Heart right ventricle (tissue), 16 donors: ENCODE results near the gene C5. TPM values are rescaled to one million over a fixed set of nuclear protein-coding genes. Genes with fewer than 3 reads are reported as not detected.

ENCODE experiments used
- ATAC-seq, 8 donors: fragments of 200-7000 bp; cut with Tn5 transposase; one replicate each; pipeline ENCODE4 v1.9.1; 2020; ENCODE audit warnings: mild to moderate bottlenecking in 8 of 8, moderate library complexity in 8 of 8, moderate number of reproducible peaks in 1 of 8
- DNase-seq, 2 donors: peaks; one replicate each; pipeline ENCODE4 v3.0.0-alpha.2; 2020
- H3K27ac ChIP-seq, 10 donors: fragments of 200-600 bp; sonication (generic) in 2 of 10; one replicate each; pipeline versions ENCODE4 v1.5.0 to v1.8.0; 2020 to 2022; ENCODE audit warnings: mild to moderate bottlenecking in 3 of 10
- H3K27me3 ChIP-seq, 7 donors: fragments of 200-600 bp; one replicate each; pipeline ENCODE4 v1.8.0; 2021 to 2022; ENCODE audit warnings: mild to moderate bottlenecking in 2 of 7
- H3K36me3 ChIP-seq, 9 donors: fragments of 200-600 bp; sonication (generic) in 1 of 9; one replicate each; pipeline versions ENCODE4 v1.5.0 to v1.8.0; 2020 to 2022; ENCODE audit warnings: mild to moderate bottlenecking in 2 of 9
- H3K4me1 ChIP-seq, 9 donors: fragments of 200-600 bp; sonication (generic) in 1 of 9; one replicate each; pipeline versions ENCODE4 v1.5.0 to v1.8.0; 2020 to 2022; ENCODE audit warnings: mild to moderate bottlenecking in 4 of 9
- H3K4me3 ChIP-seq, 10 donors: fragments of 200-600 bp; sonication (generic) in 2 of 10; one replicate each; pipeline versions ENCODE4 v1.5.0 to v1.8.0; 2020 to 2022; ENCODE audit warnings: mild to moderate bottlenecking in 7 of 10, moderate library complexity in 2 of 10
- H3K9me3 ChIP-seq, 11 donors: fragments of 200-600 bp in 10 of 11; sonication (generic) in 2 of 11; one replicate each; pipeline versions ENCODE4 v1.5.0 to v1.8.0; 2013 to 2022; ENCODE audit warnings: mild to moderate bottlenecking in 2 of 11, control low read depth in 1 of 11, moderate library complexity in 1 of 11
- CTCF ChIP-seq, 9 donors: fragments of 200-600 bp; sonication (generic) in 2 of 9; IDR thresholded peaks; one replicate each; pipeline versions ENCODE4 v1.5.0 to v1.8.0; 2021 to 2022; ENCODE audit warnings: antibody characterized with exemption in 9 of 9, mild to moderate bottlenecking in 5 of 9, moderate library complexity in 1 of 9
- WGBS, 2 donors: extraction: QIAGEN DNeasy Blood & Tissue Kit; methylation state at CpG; one replicate each; pipeline ENCODE4 v1.1.7; 2013; ENCODE audit warnings: inconsistent platforms in 1 of 2; 5-methylcytosine and 5-hydroxymethylcytosine counted together
- intact Hi-C, 10 donors: fragments of 100-400 bp; cut with DNase I; formaldehyde crosslinking; loops; one replicate each; pipeline versions ENCODE4 v1.11.1 to v1.14.2; 2022
- polyA plus RNA-seq, 2 donors: library from polyadenylated mRNA; stranded (reverse); fragments of 200-250 nt; gene quantifications; one replicate each; pipeline ENCODE4 v1.2.3, GENCODE V29; 2013
- total RNA-seq, 10 donors: library from RNA; stranded (reverse); fragmentation: NEBNext Ultra II Directional in 3 of 10; extraction: Animal tissue kit (Norgen Biotek cat#: 25700) in 3 of 10; gene quantifications; one replicate each; pipeline versions ENCODE4 v1.2.1 to v1.2.4, GENCODE V29; 2021 to 2023
- donor health status: Arrhythmogenic right ventricular cardiomyopathy.
- donor health status: ischemic (EF 13 %, LVEDD 7.1; RV severe dilation, severe dysfunction).
- donor health status: healthy with polysubstance abuse.
- donor health status: DM: no; HTN: yes; CAD: no.
- donor health status: DM: no; HTN: no; CAD: no.
- donor health status: ischemic (EF 25% LVEDD 6.9; RV normal size, moderate dysfunction).
- donor health status: ischemic (EF 25% LVEDD 5.7; RV mildly dilated, moderate dysfunction).
- donor health status: healthy.
- donor health status: DM: yes; HTN: yes; CAD: no.
- donor health status: Ischemic cardiomyopathy.
- donor health status: ischemic (EF 35%, LVEDD 5.7; RV mildly dilated, moderate dysfunction).
- donor health status: nonischemic (EF 11% LVEDD 7.7; RV severe dilation, severe dysfunction).
- donor health status: DM: yes; HTN: yes; CAD: no.
- donor health status: PGD.
- donor health status: ischemic (EF 29% LVEDD 5.4; RV normal size, mild dysfunction).
- donor health status: nonischemic (EF 23%, LVEDD 6.1; RV moderate dilation, normal function).

The C5 gene
- total and polyA plus RNA-seq, 12 donors: 0.35 to 1.5 (median 0.50) TPM

GRCh38 chr9:121013911-121014310, 36.2 kb downstream of the C5 start:
- 80 to 87% methylated on average over 8 of the region's 8 CpGs for WGBS, 2 donors

GRCh38 chr9:121009650-121010049, 40.4 kb downstream of the C5 start:
- no peak overlapping the region for H3K27ac ChIP-seq
- no peaks in the 10 kb centered on the region for H3K9me3 ChIP-seq
- H3K4me3 ChIP-seq: no peak overlapping the region
- H3K4me1 ChIP-seq: no peaks in the 10 kb centered on the region
- TF ChIP-seq CTCF (IDR thresholded peaks at IDR 0.05): no peak
- intact Hi-C loops: no loop called here
- H3K27me3 ChIP-seq: no peaks in the 10 kb centered on the region
- 86 to 91% methylated on average over 3 of the region's 3 CpGs for WGBS, 2 donors
- ATAC-seq (no peak), DNase-seq (no peak)
- peaks cover 0 to 11% (median 0%) of the 10 kb centered on the region in 9 donors for H3K36me3 ChIP-seq

More at GRCh38 chr9:121013911-121014310, 36.2 kb downstream of the C5 start:
- no peaks in the 10 kb centered on the region for H3K27me3 ChIP-seq
- H3K27ac ChIP-seq: no peak overlapping the region
- intact Hi-C loops: no loop called here
- ATAC-seq: no peak
- TF ChIP-seq CTCF (IDR thresholded peaks at IDR 0.05): no peak
- no peak for DNase-seq
- no peaks in the 10 kb centered on the region for H3K4me1 ChIP-seq
- H3K4me3 ChIP-seq: no peak overlapping the region
- peaks cover 0 to 8% (median 0%) of the 10 kb centered on the region in 9 donors for H3K36me3 ChIP-seq
- H3K9me3 ChIP-seq: no peaks in the 10 kb centered on the region

GRCh38 chr9:120999317-120999716, 50.8 kb downstream of the C5 start:
- intact Hi-C loops: no loop called here
- no peaks in the 10 kb centered on the region for H3K9me3 ChIP-seq
- ATAC-seq (no peak), DNase-seq (no peak)
- H3K4me3 ChIP-seq: no peak overlapping the region
- no peaks in the 10 kb centered on the region for H3K27me3 ChIP-seq
- no peaks in the 10 kb centered on the region for H3K4me1 ChIP-seq
- H3K27ac ChIP-seq: no peak overlapping the region
- TF ChIP-seq CTCF (IDR thresholded peaks at IDR 0.05): no peak
- peaks cover 0 to 3% (median 0%) of the 10 kb centered on the region in 9 donors for H3K36me3 ChIP-seq
- 93% methylated on average over 2 of the region's 2 CpGs for WGBS, 2 donors

GRCh38 chr9:120998111-120998510, 52.0 kb downstream of the C5 start:
- WGBS, 2 donors: 94 to 95% methylated on average over 2 of the region's 2 CpGs
- no peak for DNase-seq
- Histone ChIP-seq H3K27ac (no peak overlapping the region), H3K9me3 (no peaks in the 10 kb centered on the region), H3K4me1 (no peaks in the 10 kb centered on the region), H3K36me3 (no peaks in the 10 kb centered on the region), H3K4me3 (no peak overlapping the region), H3K27me3 (no peaks in the 10 kb centered on the region)
- no peak for ATAC-seq
- intact Hi-C loops: no loop called here
- no peak for TF ChIP-seq CTCF (IDR thresholded peaks at IDR 0.05)
